OCI-LY1 (cell line): ENCODE results near the gene BORA.

Experiments used
- EZH2 ChIP-seq: fragments of 200-600 bp; sonication (generic), shearing (Covaris generic); IDR thresholded peaks from 2 replicates; pipeline ENCODE4 v1.8.0; 2017; ENCODE audit warnings: borderline replicate concordance, mixed run types, mild to moderate bottlenecking, antibody characterized with exemption, low read length, moderate library complexity, mixed read lengths
- TF ChIP-seq, protein P1 (sequence below): fragments of 200-600 bp; sonication (generic), shearing (Covaris generic); IDR thresholded peaks from 2 replicates; pipeline ENCODE4 v1.5.1; 2017; ENCODE audit warnings: mild to moderate bottlenecking, antibody characterized with exemption, low read length, moderate library complexity, mixed read lengths

DNA sequence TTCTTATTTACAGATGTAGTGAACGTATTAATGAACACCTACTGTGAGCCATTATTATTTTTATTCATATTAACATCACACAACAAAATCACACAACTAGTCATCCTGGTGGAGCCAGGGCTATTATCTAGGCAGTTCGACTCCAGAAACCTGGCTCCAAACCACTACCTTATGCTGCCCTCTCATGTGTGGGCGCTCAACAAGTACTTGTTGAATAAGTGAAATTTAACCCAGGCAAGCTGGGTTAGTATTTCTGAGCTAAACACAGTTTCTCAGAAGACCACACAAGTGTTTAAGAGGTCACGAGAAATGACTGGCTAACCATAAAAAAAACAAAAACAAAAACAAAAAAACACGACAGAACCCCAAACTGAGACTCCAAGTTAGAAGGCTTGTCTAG, 33.9 kb upstream of the BORA start:
- TF ChIP-seq, protein P1, sequence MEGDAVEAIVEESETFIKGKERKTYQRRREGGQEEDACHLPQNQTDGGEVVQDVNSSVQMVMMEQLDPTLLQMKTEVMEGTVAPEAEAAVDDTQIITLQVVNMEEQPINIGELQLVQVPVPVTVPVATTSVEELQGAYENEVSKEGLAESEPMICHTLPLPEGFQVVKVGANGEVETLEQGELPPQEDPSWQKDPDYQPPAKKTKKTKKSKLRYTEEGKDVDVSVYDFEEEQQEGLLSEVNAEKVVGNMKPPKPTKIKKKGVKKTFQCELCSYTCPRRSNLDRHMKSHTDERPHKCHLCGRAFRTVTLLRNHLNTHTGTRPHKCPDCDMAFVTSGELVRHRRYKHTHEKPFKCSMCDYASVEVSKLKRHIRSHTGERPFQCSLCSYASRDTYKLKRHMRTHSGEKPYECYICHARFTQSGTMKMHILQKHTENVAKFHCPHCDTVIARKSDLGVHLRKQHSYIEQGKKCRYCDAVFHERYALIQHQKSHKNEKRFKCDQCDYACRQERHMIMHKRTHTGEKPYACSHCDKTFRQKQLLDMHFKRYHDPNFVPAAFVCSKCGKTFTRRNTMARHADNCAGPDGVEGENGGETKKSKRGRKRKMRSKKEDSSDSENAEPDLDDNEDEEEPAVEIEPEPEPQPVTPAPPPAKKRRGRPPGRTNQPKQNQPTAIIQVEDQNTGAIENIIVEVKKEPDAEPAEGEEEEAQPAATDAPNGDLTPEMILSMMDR, result no peak
- no peak for TF ChIP-seq EZH2
